K562 (cell line): ENCODE data around the gene ZNF83. TPM values are rescaled to one million over a fixed set of nuclear protein-coding genes. Genes with fewer than 3 reads are reported as not detected.

Source experiments
- ASH1L ChIP-seq: fragments of 450-650 bp; IDR thresholded peaks from 2 replicates; pipeline ENCODE4 v1.6.1; 2018; ENCODE audit warnings: borderline replicate concordance, mild to moderate bottlenecking, low read depth; ENCODE audit not compliant: partially characterized antibody
- BRD4 ChIP-seq: fragments of 200-600 bp; sonication (generic); IDR thresholded peaks from 2 replicates; pipeline ENCODE4 v1.6.1; 2017; ENCODE audit warnings: inconsistent platforms
- CHD2 ChIP-seq: IDR thresholded peaks from 2 replicates; pipeline ENCODE4 v1.6.1; 2011; ENCODE audit warnings: low read depth, low read length
- ESRRA ChIP-seq: fragments of 450-650 bp; IDR thresholded peaks from 2 replicates; pipeline ENCODE4 v1.6.1; 2014; ENCODE audit warnings: low read depth, mild to moderate bottlenecking, moderate library complexity, borderline replicate concordance
- ESRRB ChIP-seq: fragments of 250-450 bp; sonication (Bioruptor Pico); IDR thresholded peaks from 2 replicates; pipeline ENCODE4 v1.5.0; 2020; ENCODE audit warnings: mild to moderate bottlenecking, moderate library complexity, borderline replicate concordance
- ETS2 ChIP-seq: IDR thresholded peaks from 2 replicates; pipeline ENCODE4 v1.6.1; 2016; ENCODE audit warnings: borderline replicate concordance, missing genetic modification characterization, mild to moderate bottlenecking, moderate library complexity, missing compliant biosample characterization; ENCODE audit not compliant: poor library complexity, severe bottlenecking
- GABPA ChIP-seq: fragments of 200-800 bp; sonication (Bioruptor generic); conservative IDR thresholded peaks from 2 replicates; pipeline ENCODE4 v1.6.1; 2016; ENCODE audit warnings: low read depth, missing genetic modification characterization, missing compliant biosample characterization
- HDAC1 ChIP-seq, 2 experiments: fragments of 450-650 bp; IDR thresholded peaks; 2 replicates each; pipeline ENCODE4 v1.6.1; 2016 to 2017; ENCODE audit warnings: inconsistent platforms in 1 of 2, mild to moderate bottlenecking in 1 of 2, moderate library complexity in 1 of 2
- HNRNPLL ChIP-seq: fragments of 200-400 bp; formaldehyde crosslinking; IDR thresholded peaks from 2 replicates; pipeline ENCODE4 v1.6.1; 2017; ENCODE audit warnings: low read length, low read depth, mild to moderate bottlenecking; ENCODE audit not compliant: poor library complexity, severe bottlenecking
- L3MBTL2 ChIP-seq: fragments of 450-650 bp; IDR thresholded peaks from 2 replicates; pipeline ENCODE4 v1.6.1; 2016; ENCODE audit warnings: mild to moderate bottlenecking, moderate library complexity
- LCOR ChIP-seq: sonication (generic); formaldehyde crosslinking; IDR thresholded peaks from 2 replicates; pipeline ENCODE4 v1.8.0; 2022; ENCODE audit warnings: mild to moderate bottlenecking, missing genetic modification reagents
- MYC ChIP-seq, 2 experiments: fragments of 250-450 bp in 1 of 2; sonication (Bioruptor Pico) in 1 of 2; IDR thresholded peaks; 2 replicates each; pipeline versions ENCODE4 v1.5.1 to v1.6.1; 2012 to 2021; ENCODE audit warnings: low read depth in 2 of 2, borderline replicate concordance in 1 of 2, improper control_type of control experiment in 1 of 2, low read length in 1 of 2, mild to moderate bottlenecking in 1 of 2, moderate library complexity in 1 of 2
- PHF20 ChIP-seq: fragments of 450-650 bp; IDR thresholded peaks from 2 replicates; pipeline ENCODE4 v1.6.1; 2018; ENCODE audit not compliant: partially characterized antibody
- PML ChIP-seq: IDR thresholded peaks from 2 replicates; pipeline ENCODE4 v1.6.1; 2012; ENCODE audit warnings: low read length, inconsistent platforms
- POLR2B ChIP-seq: fragments of 450-650 bp; IDR thresholded peaks from 2 replicates; pipeline ENCODE4 v1.6.1; 2018; ENCODE audit warnings: low read depth; ENCODE audit not compliant: partially characterized antibody
- SIN3B ChIP-seq: fragments of 450-650 bp; IDR thresholded peaks from 2 replicates; pipeline ENCODE4 v1.6.1; 2017; ENCODE audit warnings: low read depth, mild to moderate bottlenecking, moderate library complexity
- TAF1 ChIP-seq: IDR thresholded peaks from 2 replicates; pipeline ENCODE4 v1.6.1; 2011; ENCODE audit warnings: mild to moderate bottlenecking, low read length, moderate library complexity; ENCODE audit not compliant: insufficient read depth, control insufficient read depth, severe bottlenecking; ENCODE audit errors: extremely low read depth
- ZBTB17 ChIP-seq: fragments of 450-650 bp; formaldehyde crosslinking; IDR thresholded peaks from 2 replicates; pipeline ENCODE4 v1.4.0; 2020; ENCODE audit warnings: mild to moderate bottlenecking
- ZEB2 ChIP-seq: fragments of 450-650 bp; IDR thresholded peaks from 2 replicates; pipeline ENCODE4 v1.6.1; 2016
- ZFP1 ChIP-seq: fragments of 450-650 bp; formaldehyde crosslinking; IDR thresholded peaks from 2 replicates; pipeline ENCODE4 v1.4.0; 2020; ENCODE audit warnings: mild to moderate bottlenecking, mixed read lengths
- ZFP36 ChIP-seq: fragments of 150-350 bp; IDR thresholded peaks from 2 replicates; pipeline ENCODE4 v1.6.1; 2018; ENCODE audit warnings: low read length, low read depth; ENCODE audit not compliant: partially characterized antibody
- polyA plus RNA-seq, 8 experiments: library from polyadenylated mRNA; depleted of rRNA in 4 of 8; stranded (reverse) in 5 of 8; unstranded in 3 of 8; fragments of >200 nt; fragmentation: Nextera tagmentation in 2 of 8; fragmentation: Illumina TruSeq in 1 of 8; extraction: Ambion mirVana in 2 of 8; extraction: Trizol in 1 of 8; gene quantifications; 2 replicates each; pipeline versions ENCODE4 v1.2.1 to v1.2.3, GENCODE V29; 2011 to 2014; ENCODE audit warnings: inconsistent platforms in 1 of 8, missing spikeins in 1 of 8
- total RNA-seq, 7 experiments: library from RNA; depleted of rRNA in 6 of 7; stranded (reverse); fragments of >200 nt in 6 of 7; fragmentation: Illumina TruSeq in 2 of 7; extraction: Trizol in 2 of 7; gene quantifications; 2 replicates each; pipeline versions ENCODE4 v1.2.1 to v1.2.3, GENCODE V29; 2011 to 2021; ENCODE audit warnings: low replicate concordance in 1 of 7
- TF ChIP-seq, protein P1 (sequence below): fragments of 200-800 bp; sonication (Bioruptor generic); IDR thresholded peaks from 2 replicates; pipeline ENCODE4 v1.6.1; 2017; ENCODE audit warnings: missing genetic modification characterization, missing compliant biosample characterization
- TF ChIP-seq, protein P2 (sequence below), 2 experiments: fragments of 450-650 bp in 1 of 2; IDR thresholded peaks; 2 replicates each; pipeline ENCODE4 v1.6.1; 2011 to 2017; ENCODE audit warnings: low read depth in 2 of 2, antibody characterized with exemption in 1 of 2, borderline replicate concordance in 1 of 2, low read length in 1 of 2, mild to moderate bottlenecking in 1 of 2, mixed read lengths in 1 of 2; ENCODE audit not compliant: control insufficient read depth in 1 of 2

ZNF83 gene
- total and polyA plus RNA-seq, 9 of the 15 experiments (the other 6 are each of a cell fraction or from before 2014, with no cell fraction given): 18.6 to 74.3 (median 51.9) TPM

DNA sequence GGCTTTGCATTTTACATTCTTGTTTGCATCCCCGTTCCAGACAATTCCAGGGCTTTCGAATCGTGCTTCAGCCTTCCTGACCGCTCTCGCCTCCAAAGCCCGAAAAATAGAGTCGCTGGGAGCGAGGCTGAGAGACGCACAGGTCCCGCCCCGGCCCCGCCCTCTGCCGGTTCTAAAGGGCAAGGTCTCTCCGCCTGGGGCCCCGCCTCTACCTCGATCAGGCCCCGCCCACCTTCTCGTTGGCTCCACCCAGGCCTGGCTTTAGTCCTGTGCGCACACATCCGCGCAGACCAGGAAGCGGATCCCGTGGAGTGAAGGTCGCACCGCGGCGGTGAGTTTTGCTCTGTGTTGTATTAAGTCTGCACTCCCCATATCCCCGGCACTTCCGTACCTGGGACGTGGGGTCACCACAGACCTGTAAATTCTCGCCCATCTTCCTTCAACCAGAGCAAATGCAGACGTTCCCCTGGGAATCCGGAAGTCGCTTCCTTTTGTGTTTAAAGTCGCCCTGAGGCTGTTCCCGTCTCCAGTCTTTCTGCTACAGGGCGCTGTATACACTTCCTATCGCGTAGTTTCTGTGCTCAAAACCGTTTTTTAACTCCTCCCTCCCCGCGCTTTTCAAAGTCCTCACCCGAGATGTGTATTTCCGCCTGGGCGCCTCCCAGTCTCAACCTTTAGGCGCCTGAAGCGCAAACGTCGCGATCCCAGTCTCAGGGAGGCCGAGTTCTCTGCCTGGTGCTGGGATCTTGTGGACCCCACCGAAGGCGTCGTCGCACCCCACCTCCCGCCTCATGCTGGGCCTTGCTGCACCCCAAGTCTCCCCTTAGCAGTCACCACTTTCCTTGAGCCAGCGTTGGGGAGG, 67.9 kb downstream of the ZNF83 start, which contains the start of gene ZNF701 (continued):
- TF ChIP-seq, protein P1, sequence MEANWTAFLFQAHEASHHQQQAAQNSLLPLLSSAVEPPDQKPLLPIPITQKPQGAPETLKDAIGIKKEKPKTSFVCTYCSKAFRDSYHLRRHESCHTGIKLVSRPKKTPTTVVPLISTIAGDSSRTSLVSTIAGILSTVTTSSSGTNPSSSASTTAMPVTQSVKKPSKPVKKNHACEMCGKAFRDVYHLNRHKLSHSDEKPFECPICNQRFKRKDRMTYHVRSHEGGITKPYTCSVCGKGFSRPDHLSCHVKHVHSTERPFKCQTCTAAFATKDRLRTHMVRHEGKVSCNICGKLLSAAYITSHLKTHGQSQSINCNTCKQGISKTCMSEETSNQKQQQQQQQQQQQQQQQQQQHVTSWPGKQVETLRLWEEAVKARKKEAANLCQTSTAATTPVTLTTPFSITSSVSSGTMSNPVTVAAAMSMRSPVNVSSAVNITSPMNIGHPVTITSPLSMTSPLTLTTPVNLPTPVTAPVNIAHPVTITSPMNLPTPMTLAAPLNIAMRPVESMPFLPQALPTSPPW (CRISPR knock-in tag): peak; percentile 41; the same call in 1 of the 2 replicates
- no peak for TF ChIP-seq ZEB2
- TF ChIP-seq BRD4: 0 out of 2 replicates have a peak, but pooled peaks have one; percentile 50
- TF ChIP-seq CHD2: peak; percentile 33; the same call in 1 of the 2 replicates
- TF ChIP-seq, protein P2, sequence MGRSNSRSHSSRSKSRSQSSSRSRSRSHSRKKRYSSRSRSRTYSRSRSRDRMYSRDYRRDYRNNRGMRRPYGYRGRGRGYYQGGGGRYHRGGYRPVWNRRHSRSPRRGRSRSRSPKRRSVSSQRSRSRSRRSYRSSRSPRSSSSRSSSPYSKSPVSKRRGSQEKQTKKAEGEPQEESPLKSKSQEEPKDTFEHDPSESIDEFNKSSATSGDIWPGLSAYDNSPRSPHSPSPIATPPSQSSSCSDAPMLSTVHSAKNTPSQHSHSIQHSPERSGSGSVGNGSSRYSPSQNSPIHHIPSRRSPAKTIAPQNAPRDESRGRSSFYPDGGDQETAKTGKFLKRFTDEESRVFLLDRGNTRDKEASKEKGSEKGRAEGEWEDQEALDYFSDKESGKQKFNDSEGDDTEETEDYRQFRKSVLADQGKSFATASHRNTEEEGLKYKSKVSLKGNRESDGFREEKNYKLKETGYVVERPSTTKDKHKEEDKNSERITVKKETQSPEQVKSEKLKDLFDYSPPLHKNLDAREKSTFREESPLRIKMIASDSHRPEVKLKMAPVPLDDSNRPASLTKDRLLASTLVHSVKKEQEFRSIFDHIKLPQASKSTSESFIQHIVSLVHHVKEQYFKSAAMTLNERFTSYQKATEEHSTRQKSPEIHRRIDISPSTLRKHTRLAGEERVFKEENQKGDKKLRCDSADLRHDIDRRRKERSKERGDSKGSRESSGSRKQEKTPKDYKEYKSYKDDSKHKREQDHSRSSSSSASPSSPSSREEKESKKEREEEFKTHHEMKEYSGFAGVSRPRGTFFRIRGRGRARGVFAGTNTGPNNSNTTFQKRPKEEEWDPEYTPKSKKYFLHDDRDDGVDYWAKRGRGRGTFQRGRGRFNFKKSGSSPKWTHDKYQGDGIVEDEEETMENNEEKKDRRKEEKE (IDR thresholded peaks at IDR 0.05; ENCODE audit: borderline replicate concordance in 1 of 2, control insufficient read depth in 1 of 2, low read depth in 2 of 2, low read length in 1 of 2): no peak
- peak; percentile 59; the same call in 1 of the 2 replicates for TF ChIP-seq L3MBTL2
- peak; percentile 62; the same call in 1 of the 2 replicates for TF ChIP-seq ESRRA
- 0 out of 2 replicates have a peak, but pooled peaks have one; percentile 1 for TF ChIP-seq ZFP1 (CRISPR knock-in tag)
- no peak for TF ChIP-seq ETS2 (tag)
- 0 out of 2 replicates have a peak, but pooled peaks have one; percentile 12 for TF ChIP-seq SIN3B
- peak in 1 of 2 experiments; percentile 82; a peak in 2 of 4 replicates for TF ChIP-seq HDAC1 (IDR thresholded peaks at IDR 0.05)
- peak; percentile 47 for TF ChIP-seq HNRNPLL
- TF ChIP-seq PML: peak; percentile 69; the same call in 1 of the 2 replicates
- TF ChIP-seq POLR2B: peak; percentile 92
- peak; percentile 70 for TF ChIP-seq GABPA (tag)
- TF ChIP-seq ZFP36: no peak
- peak; percentile 71 for TF ChIP-seq TAF1
- peak; percentile 90 for TF ChIP-seq PHF20
- TF ChIP-seq LCOR (CRISPR knock-in tag): peak; percentile 61; the same call in 1 of the 2 replicates
- TF ChIP-seq ZBTB17: no peak
- no peak for TF ChIP-seq ESRRB (CRISPR knock-in tag)
- no peak for TF ChIP-seq MYC (IDR thresholded peaks at IDR 0.05; ENCODE audit: low read depth, low read length)
- 0 out of 2 replicates have a peak, but pooled peaks have one; percentile 11 for TF ChIP-seq MYC (CRISPR knock-in tag; IDR thresholded peaks at IDR 0.05; ENCODE audit: borderline replicate concordance, low read depth)
- TF ChIP-seq ASH1L: peak; percentile 75
